Neural cell (in vitro differentiated cells): ENCODE results near the gene CTDSPL. TPM values are rescaled to one million over a fixed set of nuclear protein-coding genes. Genes with fewer than 3 reads are reported as not detected.

Experiments used
- H2AFZ ChIP-seq: fragments of 200-600, 300-800 bp; sonication (generic), shearing (Covaris generic); 2 replicates; pipeline ENCODE4 v1.6.0; 2014; ENCODE audit warnings: low read depth, mild to moderate bottlenecking, antibody characterized with exemption, low read length, moderate library complexity
- H3F3A ChIP-seq: fragments of 200-600 bp; shearing (Covaris generic); 2 replicates; pipeline ENCODE4 v1.6.1; 2016; ENCODE audit warnings: mild to moderate bottlenecking, moderate library complexity, mixed read lengths, antibody characterized with exemption, low read length; ENCODE audit not compliant: insufficient read depth, poor library complexity, severe bottlenecking
- H3K27ac ChIP-seq: fragments of 200-600, 300-800 bp; sonication (generic), shearing (Covaris generic); 2 replicates; pipeline ENCODE4 v1.5.1; 2014; ENCODE audit warnings: mild to moderate bottlenecking, low read length, moderate library complexity
- H3K27me3 ChIP-seq: fragments of 300-800, 200-600 bp; sonication (generic), shearing (Covaris generic); 2 replicates; pipeline ENCODE4 v1.6.0; 2014; ENCODE audit warnings: mild to moderate bottlenecking, low read depth, low read length, moderate library complexity; ENCODE audit not compliant: insufficient read depth
- H3K36me3 ChIP-seq: fragments of 300-800, 200-600 bp; sonication (generic), shearing (Covaris generic); 2 replicates; pipeline ENCODE4 v1.5.1; 2014; ENCODE audit warnings: mild to moderate bottlenecking, antibody characterized with exemption, low read length, moderate library complexity; ENCODE audit not compliant: insufficient read depth
- H3K4me2 ChIP-seq: fragments of 300-800, 200-600 bp; sonication (generic), shearing (Covaris generic); 2 replicates; pipeline ENCODE4 v1.6.0; 2014; ENCODE audit warnings: mild to moderate bottlenecking, low read length
- H3K4me3 ChIP-seq: fragments of 300-800, 200-600 bp; sonication (generic), shearing (Covaris generic); 2 replicates; pipeline ENCODE4 v1.5.1; 2014; ENCODE audit warnings: mild to moderate bottlenecking, low read length, moderate library complexity
- H3K79me2 ChIP-seq: fragments of 200-600 bp; shearing (Covaris generic); replicated peaks from 2 replicates; pipeline ENCODE4 v1.6.0; 2014; ENCODE audit warnings: mild to moderate bottlenecking, low read length, moderate library complexity; ENCODE audit not compliant: insufficient read depth
- H3K9ac ChIP-seq: fragments of 300-800, 200-600 bp; sonication (generic), shearing (Covaris generic); 2 replicates; pipeline ENCODE4 v1.6.1; 2016; ENCODE audit warnings: mild to moderate bottlenecking, low read length, mixed read lengths
- H3K9me2 ChIP-seq: fragments of 200-600 bp; shearing (Covaris generic); 2 replicates; pipeline ENCODE4 v1.6.1; 2016; ENCODE audit warnings: mild to moderate bottlenecking, low read length, mixed read lengths; ENCODE audit not compliant: insufficient read depth
- H3K9me3 ChIP-seq: fragments of 200-600, 300-800 bp; sonication (generic), shearing (Covaris generic); 2 replicates; pipeline ENCODE4 v1.6.1; 2016; ENCODE audit warnings: mild to moderate bottlenecking, mixed run types, low read length, moderate library complexity, mixed read lengths
- H4K20me1 ChIP-seq: fragments of 200-600 bp; shearing (Covaris generic); 2 replicates; pipeline ENCODE4 v1.6.1; 2016; ENCODE audit warnings: mild to moderate bottlenecking, mixed run types; ENCODE audit not compliant: insufficient read depth
- CTCF ChIP-seq: fragments of 450-650 bp; IDR thresholded peaks from 2 replicates; pipeline ENCODE4 v1.5.1; 2014; ENCODE audit warnings: antibody characterized with exemption, mild to moderate bottlenecking, moderate library complexity; ENCODE audit not compliant: poor library complexity, severe bottlenecking
- EP300 ChIP-seq: fragments of 450-650 bp; conservative IDR thresholded peaks from 2 replicates; pipeline ENCODE4 v1.6.1; 2014; ENCODE audit warnings: antibody characterized with exemption, mild to moderate bottlenecking, moderate library complexity; ENCODE audit not compliant: poor library complexity, severe bottlenecking
- EZH2 ChIP-seq: fragments of 200-600, 300-800 bp; shearing (Covaris generic), sonication (generic); IDR thresholded peaks from 2 replicates; pipeline ENCODE4 v1.6.1; 2014; ENCODE audit warnings: antibody characterized with exemption, low read length, borderline replicate concordance, mild to moderate bottlenecking; ENCODE audit not compliant: insufficient read depth, poor library complexity, severe bottlenecking
- MXI1 ChIP-seq: fragments of 450-650 bp; conservative IDR thresholded peaks from 2 replicates; pipeline ENCODE4 v1.6.1; 2014; ENCODE audit warnings: antibody characterized with exemption, mild to moderate bottlenecking; ENCODE audit not compliant: poor library complexity, severe bottlenecking
- POLR2AphosphoS5 ChIP-seq: IDR thresholded peaks from 2 replicates; pipeline ENCODE4 v1.6.1; 2012
- RAD21 ChIP-seq: fragments of 450-650 bp; conservative IDR thresholded peaks from 2 replicates; pipeline ENCODE4 v1.6.1; 2014; ENCODE audit warnings: antibody characterized with exemption, mild to moderate bottlenecking, moderate library complexity
- REST ChIP-seq: IDR thresholded peaks from 2 replicates; pipeline ENCODE4 v1.6.1; 2012; ENCODE audit warnings: borderline replicate concordance
- SMC3 ChIP-seq: fragments of 450-650 bp; conservative IDR thresholded peaks from 2 replicates; pipeline ENCODE4 v1.6.1; 2014; ENCODE audit warnings: antibody characterized with exemption, mild to moderate bottlenecking, moderate library complexity; ENCODE audit not compliant: poor library complexity
- TAF1 ChIP-seq: IDR thresholded peaks from 2 replicates; pipeline ENCODE4 v1.6.1; 2012; ENCODE audit warnings: low read depth
- polyA plus RNA-seq: library from polyadenylated mRNA; depleted of rRNA; stranded (reverse); fragments of >200 nt; gene quantifications from 2 replicates; pipeline ENCODE4 v1.2.3, GENCODE V29; 2014

CTDSPL gene
- polyA plus RNA-seq, 1 donor from 2014 or later: 17.0 TPM

GRCh38 chr3:38011111-38011510 is 149.4 kb downstream of the CTDSPL start:
- Histone ChIP-seq H3K9me3 (no peaks in the 10 kb centered on the region), H3F3A (no peaks in the 10 kb centered on the region), H3K27ac (no peak overlapping the region), H3K36me3 (no peaks in the 10 kb centered on the region), H3K79me2 (no peaks in the 10 kb centered on the region), H2AFZ (no peak overlapping the region), H4K20me1 (no peaks in the 10 kb centered on the region), H3K27me3 (no peaks in the 10 kb centered on the region), H3K4me3 (no peak overlapping the region), H3K4me2 (no peak overlapping the region), H3K9me2 (no peaks in the 10 kb centered on the region), H3K9ac (no peak overlapping the region)
- TF ChIP-seq RAD21 (no peak), POLR2AphosphoS5 (no peak), REST (no peak), SMC3 (no peak), TAF1 (no peak), EZH2 (no peak), CTCF (no peak), EP300 (no peak), MXI1 (no peak)

- no peak overlapping the region for H3K27ac ChIP-seq
Observed at GRCh38 chr3:38015485-38015884, 153.8 kb downstream of the CTDSPL start.

More at GRCh38 chr3:38015485-38015884, 153.8 kb downstream of the CTDSPL start:
- H3K79me2 ChIP-seq: no peaks in the 10 kb centered on the region
- H3K9ac ChIP-seq: no peak overlapping the region
- H3K27me3 ChIP-seq: no peaks in the 10 kb centered on the region
- no peak for TF ChIP-seq EZH2
- no peak for TF ChIP-seq RAD21
- no peak for TF ChIP-seq SMC3
- TF ChIP-seq CTCF: no peak
- TF ChIP-seq EP300: no peak
- TF ChIP-seq POLR2AphosphoS5: no peak
- no peak for TF ChIP-seq TAF1
- TF ChIP-seq REST: no peak
- no peak for TF ChIP-seq MXI1
- H3K9me3 ChIP-seq: no peaks in the 10 kb centered on the region
- H3K4me2 ChIP-seq: no peak overlapping the region
- no peaks in the 10 kb centered on the region for H3K9me2 ChIP-seq
- no peak overlapping the region for H3K4me3 ChIP-seq
- no peaks in the 10 kb centered on the region for H3F3A ChIP-seq
- H3K36me3 ChIP-seq: no peaks in the 10 kb centered on the region
- no peak overlapping the region for H2AFZ ChIP-seq
- no peaks in the 10 kb centered on the region for H4K20me1 ChIP-seq
